IPS-NIHi7 (cell line): ENCODE results near the gene ACP7.

Experiments used
- DNase-seq: peaks from one replicate; pipeline ENCODE4 v3.0.0; 2012; ENCODE audit warnings: mixed read lengths; ENCODE audit errors: extremely low spot score

ACP7 gene

GRCh38 chr19:39148939-39149529 lies 64.9 kb downstream of the ACP7 start:
- no peak for DNase-seq

GRCh38 chr19:39150235-39150634 lies 66.1 kb downstream of the ACP7 start:
- no peak for DNase-seq

- DNase-seq = no peak
Measured at GRCh38 chr19:39150807-39151600, 66.8 kb downstream of the ACP7 start.

GRCh38 chr19:39152066-39152465 lies 67.9 kb downstream of the ACP7 start:
- DNase-seq = no peak

- DNase-seq = no peak
Measured at GRCh38 chr19:39154100-39154628, 70.0 kb downstream of the ACP7 start.

- peak; percentile 79 for DNase-seq
Measured at GRCh38 chr19:39154629-39155100, 70.5 kb downstream of the ACP7 start.

- peak; percentile 44 for DNase-seq
Measured at GRCh38 chr19:39155114-39155700, 71.0 kb downstream of the ACP7 start.

GRCh38 chr19:39155741-39156140 lies 71.6 kb downstream of the ACP7 start:
- no peak for DNase-seq

- peak; percentile 39 for DNase-seq
Measured at GRCh38 chr19:39156326-39157230, 72.4 kb downstream of the ACP7 start.

GRCh38 chr19:39157275-39157996 lies 73.3 kb downstream of the ACP7 start:
- DNase-seq = no peak

GRCh38 chr19:39157997-39158389 lies 73.8 kb downstream of the ACP7 start:
- no peak for DNase-seq

- no peak for DNase-seq
Measured at GRCh38 chr19:39158646-39159260, 74.6 kb downstream of the ACP7 start.

GRCh38 chr19:39160523-39160861 lies 76.3 kb downstream of the ACP7 start:
- DNase-seq = no peak
